BLaER1 treated with 17β-estradiol and CSF1 and Interleukin-3, amounts not matched to agents 10 nM and 100 nM (cell line): ENCODE results near the gene C1orf159.
"Not testable (repeated sequence)": the region's sequence is repeated elsewhere in the genome, so short reads cannot be mapped to it uniquely, and the experiment has no call there.

Experiments used
- H3K27ac ChIP-seq, 11 experiments: shearing (Covaris generic); formaldehyde crosslinking; 2 replicates each; pipeline ENCODE4 v1.8.1; 2022
- H3K27me3 ChIP-seq, 11 experiments: shearing (Covaris generic); formaldehyde crosslinking; 2 replicates each; pipeline ENCODE4 v1.8.1; 2022
- H3K36me3 ChIP-seq, 11 experiments: shearing (Covaris generic); formaldehyde crosslinking; 2 replicates each; pipeline ENCODE4 v1.8.1; 2022
- H3K4me1 ChIP-seq, 10 experiments: shearing (Covaris generic); formaldehyde crosslinking; 2 replicates each; pipeline ENCODE4 v1.8.1; 2022
- H3K4me2 ChIP-seq, 11 experiments: shearing (Covaris generic); formaldehyde crosslinking; 2 replicates each; pipeline ENCODE4 v1.8.1; 2022
- H3K4me3 ChIP-seq, 10 experiments: shearing (Covaris generic); formaldehyde crosslinking; 2 replicates each; pipeline ENCODE4 v1.8.1; 2022
- H3K9ac ChIP-seq, 11 experiments: shearing (Covaris generic); formaldehyde crosslinking; 2 replicates each; pipeline ENCODE4 v1.8.1; 2022
- H3K9me3 ChIP-seq, 11 experiments: shearing (Covaris generic); formaldehyde crosslinking; replicated peaks in 1 of 11; 2 replicates each; pipeline ENCODE4 v1.8.1; 2022
- H4K20me1 ChIP-seq, 11 experiments: shearing (Covaris generic); formaldehyde crosslinking; 2 replicates each; pipeline ENCODE4 v1.8.1; 2022
- Cebpa-rat ChIP-seq, 11 experiments: shearing (Covaris generic); IDR thresholded peaks; 2 replicates each; pipeline ENCODE4 v1.8.1; 2022

C1orf159 gene

DNA sequence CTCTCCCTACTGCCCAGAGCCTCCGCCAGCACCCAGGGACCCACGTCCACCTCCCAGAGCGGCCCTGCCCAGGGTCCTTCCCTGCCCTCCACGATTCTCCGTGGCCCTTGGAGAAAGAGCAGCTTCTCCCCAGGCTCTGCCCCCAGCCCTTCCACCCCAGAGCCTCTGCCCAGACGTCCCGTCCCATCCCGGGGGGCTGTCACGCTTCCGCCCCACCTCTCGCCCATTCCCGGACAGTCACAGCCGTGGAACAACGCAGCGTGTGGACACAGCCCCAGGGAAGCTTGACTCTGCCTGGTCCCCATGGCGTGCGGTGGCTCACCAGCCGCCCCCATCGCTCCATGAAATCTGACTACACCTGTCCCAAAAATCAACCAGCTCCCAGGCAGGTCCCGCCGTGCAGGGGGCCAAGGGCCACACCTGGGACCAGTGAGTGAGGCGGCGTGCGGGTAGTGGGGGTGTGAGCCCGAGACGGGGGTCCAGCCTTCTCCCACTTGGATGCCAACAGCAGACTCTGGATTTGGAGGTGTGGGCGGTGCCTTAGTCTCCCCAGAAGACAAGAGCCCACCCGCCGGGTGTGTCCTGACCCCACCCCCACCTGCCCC lies 45.3 kb upstream of the C1orf159 start:
- Histone ChIP-seq H3K9me3 (peaks cover 0 to 3% (median 2%) of the 10 kb centered on the region in 11 experiments; a peak in 5 of 22 replicates), H4K20me1 (peaks cover 0 to 3% (median 0%) of the 10 kb centered on the region in 11 experiments; a peak in 1 of 22 replicates), H3K27ac (no peak overlapping the region), H3K4me2 (no peak overlapping the region), H3K36me3 (no peaks in the 10 kb centered on the region), H3K9ac (no peak overlapping the region), H3K4me3 (no peak overlapping the region), H3K27me3 (peaks cover 30 to 40% (median 35%) of the 10 kb centered on the region in 11 experiments), H3K4me1 (peaks cover 20 to 62% (median 48%) of the 10 kb centered on the region in 10 experiments)
- TF ChIP-seq Cebpa-rat (IDR thresholded peaks at IDR 0.05): no peak

DNA sequence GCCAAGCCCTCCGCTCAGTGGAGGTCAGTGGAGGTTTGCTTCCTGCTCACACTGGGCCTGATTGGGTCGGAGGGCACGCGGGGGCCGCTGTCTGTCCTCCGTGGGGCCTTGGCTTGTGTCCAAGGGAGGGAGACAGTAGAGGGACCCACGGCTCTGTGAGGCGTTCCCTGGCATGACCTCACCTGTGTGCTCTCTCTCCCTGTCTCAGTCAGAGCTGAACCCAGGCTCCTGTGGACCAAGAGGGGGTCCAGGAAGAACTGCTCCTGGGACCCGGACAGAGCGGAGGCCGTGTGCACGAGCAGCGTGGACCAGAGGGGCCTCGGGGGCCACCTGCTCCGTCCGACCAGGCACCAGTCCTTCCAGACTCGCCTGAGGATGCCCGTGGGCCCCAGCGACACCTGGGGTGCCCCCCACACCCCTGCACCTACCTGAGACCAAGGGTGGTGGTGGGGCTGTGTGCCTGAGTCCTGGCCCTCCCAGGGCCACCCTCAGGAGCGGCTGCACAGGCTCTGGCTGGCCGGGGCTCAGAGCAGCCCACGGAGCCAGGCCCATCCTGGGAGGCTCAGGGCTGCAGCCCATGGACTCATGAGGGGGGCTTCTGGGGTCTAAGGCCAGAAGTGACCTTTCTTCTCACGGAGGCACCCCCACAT lies 44.5 kb upstream of the C1orf159 start:
- Histone ChIP-seq H4K20me1 (peaks cover 0 to 3% (median 0%) of the 10 kb centered on the region in 11 experiments; a peak in 1 of 22 replicates), H3K4me1 (peaks cover 20 to 54% (median 41%) of the 10 kb centered on the region in 10 experiments), H3K36me3 (no peaks in the 10 kb centered on the region), H3K27ac (no peak overlapping the region), H3K9ac (no peak overlapping the region), H3K4me2 (no peak overlapping the region), H3K4me3 (no peak overlapping the region), H3K9me3 (peaks cover 0 to 11% (median 9%) of the 10 kb centered on the region in 11 experiments; a peak in 12 of 22 replicates), H3K27me3 (peaks cover 23 to 32% (median 27%) of the 10 kb centered on the region in 11 experiments)
- no peak for TF ChIP-seq Cebpa-rat (IDR thresholded peaks at IDR 0.05)

DNA sequence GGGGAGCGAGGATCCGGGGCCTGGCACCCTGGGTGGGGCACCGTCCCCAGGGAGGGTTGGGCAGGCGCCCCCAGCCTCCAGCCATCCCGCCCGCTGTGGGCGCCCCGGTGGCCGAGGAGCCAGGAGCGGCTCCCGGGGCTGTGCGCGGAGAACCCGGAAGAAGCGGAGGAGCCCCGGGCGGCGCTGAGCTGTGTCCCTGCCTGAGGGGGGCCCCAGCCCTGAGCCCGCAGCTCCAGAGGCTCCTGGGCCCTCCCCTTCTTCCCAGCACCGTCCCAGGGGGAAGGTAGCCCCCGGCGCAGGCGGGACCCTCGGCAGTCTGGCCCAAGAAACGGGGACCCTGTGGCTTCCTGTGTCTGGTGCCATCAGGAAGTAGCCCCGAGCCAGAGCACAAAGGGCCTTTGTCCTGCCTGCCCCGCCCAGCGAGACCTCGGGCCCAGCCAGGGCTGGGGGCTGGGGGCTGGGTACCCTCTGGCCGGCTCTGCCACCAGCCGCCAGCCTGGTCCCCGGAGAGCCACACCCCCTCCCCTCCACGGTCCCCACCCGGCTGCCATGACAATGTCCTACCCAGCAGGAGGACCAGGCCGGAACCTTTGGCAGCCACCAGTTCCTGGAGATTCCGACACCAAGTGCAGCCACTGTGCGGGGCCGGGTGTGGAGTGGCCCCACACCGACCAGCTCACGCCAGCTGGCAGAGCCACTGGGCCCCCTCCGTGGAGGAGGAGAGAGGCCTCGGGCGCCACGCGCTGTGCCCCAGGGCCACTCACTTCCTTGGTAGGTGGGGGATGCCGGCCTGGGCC lies 42.2 kb upstream of the C1orf159 start:
- TF ChIP-seq Cebpa-rat (IDR thresholded peaks at IDR 0.05): no peak

DNA sequence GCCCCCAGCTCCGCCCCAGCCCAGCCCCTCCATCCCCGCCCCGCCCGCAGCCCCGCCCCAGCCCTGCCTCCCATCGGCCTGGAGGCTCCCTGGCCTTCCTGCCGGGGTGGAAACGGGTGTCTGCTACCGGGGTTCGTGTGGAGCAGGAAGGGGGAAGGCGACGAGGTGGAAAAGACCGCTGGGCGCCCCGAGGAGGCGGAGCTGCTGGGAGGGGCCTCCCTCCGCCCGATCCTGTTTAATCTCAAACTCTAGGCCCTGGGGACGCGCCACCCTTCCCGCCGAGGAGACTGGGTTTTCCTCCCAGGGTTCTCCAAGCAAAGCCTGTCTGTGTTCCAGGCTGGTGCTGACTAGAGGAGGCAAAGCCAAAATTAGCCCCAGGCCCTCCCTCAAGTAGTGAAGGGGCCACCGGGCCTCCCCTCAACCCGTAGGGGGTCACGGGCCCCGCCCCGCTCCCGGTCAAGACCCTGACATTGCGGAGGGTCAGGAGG lies 41.6 kb upstream of the C1orf159 start:
- Histone ChIP-seq H3K36me3 (no peaks in the 10 kb centered on the region), H3K9me3 (peaks cover 15 to 32% (median 25%) of the 10 kb centered on the region in 11 experiments), H3K9ac (peak overlapping the region; percentile 84 to 95 (median 92)), H3K27me3 (peaks cover 0 to 5% (median 0%) of the 10 kb centered on the region in 11 experiments; a peak in 4 of 22 replicates), H3K4me3 (peak overlapping the region; percentile 53 to 70 (median 62)), H3K27ac (peak overlapping the region; percentile 89 to 99 (median 96)), H3K4me2 (peak overlapping the region; percentile 91 to 100 (median 100)), H4K20me1 (no peaks in the 10 kb centered on the region), H3K4me1 (peaks cover 19 to 30% (median 23%) of the 10 kb centered on the region in 10 experiments)
- TF ChIP-seq Cebpa-rat (IDR thresholded peaks at IDR 0.05): no peak

More for the DNA sequence above, 42.2 kb upstream of the C1orf159 start:
- no peaks in the 10 kb centered on the region for H4K20me1 ChIP-seq
- H3K27ac ChIP-seq: peak overlapping the region; percentile 89 to 99 (median 96)
- peak overlapping the region; percentile 84 to 95 (median 92) for H3K9ac ChIP-seq
- peak overlapping the region; percentile 53 to 70 (median 62) for H3K4me3 ChIP-seq
- H3K4me2 ChIP-seq: peak overlapping the region; percentile 91 to 100 (median 100)
- H3K36me3 ChIP-seq: no peaks in the 10 kb centered on the region
- H3K9me3 ChIP-seq: peaks cover 9 to 25% (median 19%) of the 10 kb centered on the region in 11 experiments
- peaks cover 19 to 31% (median 23%) of the 10 kb centered on the region in 10 experiments for H3K4me1 ChIP-seq
- peaks cover under 1 to 9% (median 4%) of the 10 kb centered on the region in 11 experiments; a peak in 18 of 22 replicates for H3K27me3 ChIP-seq

DNA sequence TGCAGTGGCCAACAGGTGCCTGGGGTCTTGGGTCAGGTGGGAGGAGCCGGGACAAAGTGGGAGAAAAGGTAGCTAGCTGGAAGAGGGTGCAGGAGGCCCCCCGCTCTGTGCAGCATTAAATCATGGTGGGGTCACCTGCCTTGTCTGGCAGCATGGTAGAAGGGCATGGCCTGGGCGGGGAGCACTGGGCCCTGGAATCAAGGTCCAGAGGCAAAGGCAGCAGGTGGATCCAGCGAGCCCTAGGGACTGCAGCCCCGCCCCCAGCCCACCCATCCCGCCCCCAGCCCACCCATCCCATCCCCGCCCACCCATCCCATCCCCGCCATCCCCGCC lies 41.1 kb upstream of the C1orf159 start:
- no peak overlapping the region for H3K27ac ChIP-seq
- H3K36me3 ChIP-seq: no peaks in the 10 kb centered on the region
- H3K27me3 ChIP-seq: no peaks in the 10 kb centered on the region
- no peak overlapping the region; a peak in 1 of 22 replicates for H3K4me2 ChIP-seq
- no peak for TF ChIP-seq Cebpa-rat (IDR thresholded peaks at IDR 0.05)
- H3K9ac ChIP-seq: no peak overlapping the region
- peaks cover 19 to 30% (median 23%) of the 10 kb centered on the region in 10 experiments for H3K4me1 ChIP-seq
- H4K20me1 ChIP-seq: no peaks in the 10 kb centered on the region
- no peak overlapping the region for H3K4me3 ChIP-seq
- peaks cover 18 to 36% (median 27%) of the 10 kb centered on the region in 11 experiments for H3K9me3 ChIP-seq

DNA sequence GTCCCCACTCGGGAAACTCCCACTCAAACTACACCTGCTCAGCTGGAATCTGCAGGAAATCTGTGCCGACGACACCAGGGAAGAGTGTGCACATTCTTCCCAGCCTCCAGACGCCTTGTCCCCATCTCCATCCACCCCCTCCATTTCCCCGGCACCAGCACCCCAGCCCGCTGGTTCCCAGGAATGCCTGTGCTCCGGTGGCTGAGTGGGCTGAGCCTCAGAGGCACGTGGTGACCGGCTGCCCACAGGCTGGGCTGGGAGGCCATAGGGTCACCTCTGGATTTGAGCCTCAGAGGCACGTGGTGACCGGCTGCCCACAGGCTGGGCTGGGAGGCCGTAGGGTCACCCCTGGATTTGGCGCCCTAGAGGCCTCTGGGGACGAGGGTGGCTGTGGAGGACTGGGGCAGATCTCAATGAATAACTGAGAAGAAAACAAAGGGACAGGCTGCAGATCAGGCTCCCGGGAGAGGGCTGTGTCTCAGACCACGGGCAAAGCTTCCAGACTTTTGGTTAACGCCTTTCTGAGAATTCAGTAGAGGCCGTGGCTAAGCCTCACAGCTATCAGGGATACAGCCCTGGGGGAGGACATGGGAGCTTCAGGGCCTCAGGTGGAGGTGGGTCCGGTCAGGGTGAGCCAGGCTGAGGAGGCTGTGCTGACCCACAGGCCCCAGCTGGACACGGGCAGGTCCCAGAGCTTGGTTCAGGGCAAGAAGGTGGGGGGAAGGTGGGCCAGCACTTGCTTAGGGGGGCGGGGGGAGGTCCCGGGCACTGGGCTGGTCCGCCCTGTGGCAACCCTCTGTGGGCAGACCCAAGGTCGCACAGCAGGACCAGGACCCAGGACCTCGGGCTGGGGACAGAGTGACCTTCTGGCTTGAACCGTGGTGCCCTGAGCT lies 40.5 kb upstream of the C1orf159 start:
- Histone ChIP-seq H3K27ac (no peak overlapping the region), H3K27me3 (no peaks in the 10 kb centered on the region), H3K9me3 (peaks cover 18 to 36% (median 27%) of the 10 kb centered on the region in 11 experiments), H3K9ac (no peak overlapping the region), H3K4me2 (no peak overlapping the region; a peak in 1 of 22 replicates), H3K36me3 (no peaks in the 10 kb centered on the region), H3K4me3 (no peak overlapping the region), H3K4me1 (peaks cover 19 to 30% (median 23%) of the 10 kb centered on the region in 10 experiments), H4K20me1 (no peaks in the 10 kb centered on the region)
- no peak for TF ChIP-seq Cebpa-rat (IDR thresholded peaks at IDR 0.05)

DNA sequence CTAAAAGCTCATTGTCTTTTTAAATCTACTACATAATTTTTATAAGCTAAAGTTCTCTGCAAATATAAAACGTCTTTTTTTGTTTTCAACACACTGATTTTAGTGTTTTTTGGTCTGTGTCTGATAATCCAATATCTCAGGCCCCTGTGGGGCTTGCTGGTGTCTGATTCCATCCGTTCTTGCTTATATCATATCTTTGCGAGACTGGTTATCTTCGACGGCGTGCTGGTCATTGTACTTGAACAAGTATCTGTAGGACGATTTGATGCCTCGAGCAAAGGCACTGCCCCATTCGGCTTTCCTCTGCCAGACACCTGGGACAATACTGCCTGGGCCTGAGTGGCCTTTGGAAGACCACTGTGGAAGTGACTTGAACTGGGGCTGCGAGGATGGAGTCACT lies 39.4 kb upstream of the C1orf159 start:
- Histone ChIP-seq H3K27ac (no peak overlapping the region), H3K9ac (no peak overlapping the region)

DNA sequence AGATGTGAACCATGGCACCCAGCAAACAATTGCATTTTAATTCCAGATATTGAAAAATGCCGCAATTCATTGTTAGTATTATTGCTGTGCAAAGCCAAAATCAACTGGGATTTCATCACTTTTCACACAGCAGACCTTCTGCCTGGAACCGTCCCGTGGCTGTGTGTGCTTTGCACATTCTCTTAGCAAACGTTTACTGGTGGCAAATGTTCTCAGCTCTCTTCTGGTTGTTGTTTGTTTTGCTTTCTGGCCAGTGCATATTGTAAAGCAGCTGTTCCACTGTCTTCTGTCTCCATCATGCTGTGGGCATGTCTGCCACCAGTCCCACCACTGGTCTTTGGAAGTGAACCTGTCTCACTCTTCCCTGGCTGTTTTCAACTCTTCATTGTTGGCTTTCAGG lies 38.0 kb upstream of the C1orf159 start:
- TF ChIP-seq Cebpa-rat (IDR thresholded peaks at IDR 0.05): no peak
- H3K9me3 ChIP-seq: peaks cover 18 to 36% (median 27%) of the 10 kb centered on the region in 11 experiments
- no peak overlapping the region for H3K9ac ChIP-seq
- H3K36me3 ChIP-seq: no peaks in the 10 kb centered on the region
- H3K4me3 ChIP-seq: no peak overlapping the region
- H3K27me3 ChIP-seq: no peaks in the 10 kb centered on the region
- peaks cover 14 to 42% (median 30%) of the 10 kb centered on the region in 10 experiments for H3K4me1 ChIP-seq
- H4K20me1 ChIP-seq: no peaks in the 10 kb centered on the region; a peak in 1 of 22 replicates
- H3K27ac ChIP-seq: no peak overlapping the region
- H3K4me2 ChIP-seq: no peak overlapping the region

More for the DNA sequence above, 39.4 kb upstream of the C1orf159 start:
- Histone ChIP-seq H4K20me1 (no peaks in the 10 kb centered on the region; a peak in 1 of 22 replicates), H3K4me1 (peaks cover 20 to 39% (median 29%) of the 10 kb centered on the region in 10 experiments), H3K9me3 (peaks cover 18 to 36% (median 27%) of the 10 kb centered on the region in 11 experiments), H3K27me3 (no peaks in the 10 kb centered on the region), H3K4me3 (no peak overlapping the region), H3K4me2 (no peak overlapping the region), H3K36me3 (no peaks in the 10 kb centered on the region)
- no peak for TF ChIP-seq Cebpa-rat (IDR thresholded peaks at IDR 0.05)

DNA sequence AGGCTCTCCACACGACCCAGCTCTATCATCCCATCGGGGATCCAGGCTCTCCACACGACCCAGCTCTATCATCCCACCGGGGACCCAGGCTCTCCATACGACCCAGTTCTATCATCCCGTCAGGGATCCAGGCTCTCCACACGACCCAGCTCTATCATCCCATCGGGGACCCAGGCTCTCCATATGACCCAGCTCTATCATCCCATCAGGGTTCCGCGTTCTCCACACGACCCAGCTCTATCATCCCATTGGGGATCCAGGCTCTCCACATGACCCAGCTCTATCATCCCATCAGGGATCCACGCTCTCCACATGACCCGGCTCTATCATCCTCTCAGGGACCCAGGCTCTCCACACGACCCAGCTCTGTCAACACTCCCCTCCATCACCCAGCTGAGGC lies 37.3 kb upstream of the C1orf159 start:
- not testable (repeated sequence) for H3K4me3 ChIP-seq, H3K36me3 ChIP-seq, H4K20me1 ChIP-seq, H3K27ac ChIP-seq, H3K4me2 ChIP-seq, H3K9ac ChIP-seq, H3K27me3 ChIP-seq
- peaks cover 7 to 36% (median 23%) of the 10 kb centered on the region in 10 experiments for H3K4me1 ChIP-seq
- peaks cover 18 to 36% (median 27%) of the 10 kb centered on the region in 11 experiments for H3K9me3 ChIP-seq

DNA sequence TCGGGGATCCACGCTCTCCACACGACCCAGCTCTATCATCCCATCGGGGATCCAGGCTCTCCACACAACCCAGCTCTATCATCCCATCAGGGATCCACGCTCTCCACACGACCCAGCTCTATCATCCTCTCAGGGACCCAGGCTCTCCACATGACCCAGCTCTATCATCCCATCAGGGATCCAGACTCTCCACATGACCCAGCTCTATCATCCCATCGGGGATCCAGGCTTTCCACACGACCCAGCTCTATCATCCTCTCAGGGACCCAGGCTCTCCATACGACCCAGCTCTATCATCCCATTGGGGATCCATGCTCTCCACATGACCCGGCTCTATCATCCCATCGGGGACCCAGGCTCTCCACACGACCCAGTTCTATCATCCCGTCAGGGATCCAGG lies 36.5 kb upstream of the C1orf159 start:
- not testable (repeated sequence) for H4K20me1 ChIP-seq, H3K27ac ChIP-seq, H3K27me3 ChIP-seq, H3K4me3 ChIP-seq, H3K9ac ChIP-seq, H3K36me3 ChIP-seq, H3K4me2 ChIP-seq
- Histone ChIP-seq H3K4me1 (peaks cover 0 to 28% (median 15%) of the 10 kb centered on the region in 10 experiments; a peak in 16 of 20 replicates), H3K9me3 (peaks cover 18 to 36% (median 27%) of the 10 kb centered on the region in 11 experiments)
